H1 (cell line): ENCODE results near the gene GCGR.

Source experiments
- GTF2F1 ChIP-seq: IDR thresholded peaks from 2 replicates; pipeline ENCODE4 v1.6.1; 2012; ENCODE audit warnings: low read depth, low read length, improper control_type of control experiment, borderline replicate concordance
- HDAC2 ChIP-seq, 2 experiments: fragments of 300-600 bp in 1 of 2; sonication (generic) in 1 of 2; IDR thresholded peaks; 2 replicates each; pipeline ENCODE4 v1.6.1; 2011 to 2012; ENCODE audit warnings: low read depth in 2 of 2, low read length in 2 of 2, mild to moderate bottlenecking in 2 of 2, moderate library complexity in 2 of 2, borderline replicate concordance in 1 of 2, inconsistent platforms in 1 of 2
- RAD21 ChIP-seq, 2 experiments: IDR thresholded peaks in 1 of 2; conservative IDR thresholded peaks in 1 of 2; 2 replicates each; pipeline ENCODE4 v1.6.1; 2011; ENCODE audit warnings: low read depth in 2 of 2, low read length in 2 of 2, improper control_type of control experiment in 1 of 2, inconsistent platforms in 1 of 2, mild to moderate bottlenecking in 1 of 2, moderate library complexity in 1 of 2

DNA sequence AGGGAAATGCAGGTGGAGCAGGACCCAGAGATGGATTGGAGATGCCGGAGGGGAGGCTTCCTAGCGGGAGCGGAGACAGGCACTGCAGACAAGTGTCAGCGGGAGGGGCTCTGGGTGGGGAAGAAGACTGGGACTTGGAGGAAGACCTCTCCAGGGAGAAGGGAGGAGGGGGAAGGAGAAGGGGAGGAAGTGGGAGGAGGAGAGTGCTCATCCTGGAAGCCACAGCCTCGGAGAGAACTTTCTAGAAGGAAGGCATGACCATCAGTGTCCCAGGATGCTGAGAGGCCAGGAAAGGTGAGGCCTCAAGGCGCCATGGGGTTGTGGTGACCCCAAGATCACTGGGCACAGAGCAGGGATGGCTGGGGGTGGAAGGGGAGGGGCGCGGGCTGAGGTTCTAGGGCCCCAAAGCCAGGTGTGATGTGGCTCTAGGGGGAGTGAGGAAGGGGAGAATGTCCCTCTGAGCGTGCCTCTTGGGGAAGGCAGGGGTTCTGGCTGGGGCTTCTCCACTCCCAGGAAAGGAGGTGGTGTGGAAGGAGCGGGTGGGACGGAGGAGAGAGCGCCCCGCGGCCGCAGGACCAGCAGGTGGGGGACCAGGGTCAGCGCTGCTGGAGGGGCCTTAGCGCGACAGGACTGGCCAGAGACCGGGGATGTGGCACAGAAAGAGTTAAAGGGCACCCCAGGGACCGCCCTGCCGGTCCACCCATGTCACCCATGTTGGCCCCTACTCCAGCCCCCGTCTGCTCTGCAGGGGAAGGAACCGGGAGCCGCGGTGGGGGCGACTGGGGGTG is 900 bp upstream of the GCGR start:
- no peak for TF ChIP-seq GTF2F1
- TF ChIP-seq RAD21 (IDR thresholded peaks at IDR 0.05 in 1 of 2, conservative IDR thresholded peaks at IDR 0.05 in 1 of 2; ENCODE audit: low read depth in 2 of 2, low read length in 2 of 2), result no peak
- TF ChIP-seq HDAC2 (IDR thresholded peaks at IDR 0.05; ENCODE audit: borderline replicate concordance in 1 of 2, low read depth in 2 of 2, low read length in 2 of 2), result no peak
